Vagina (tissue), 2 donors: ENCODE measurements around the gene SLC39A12. TPM values are rescaled to one million over a fixed set of nuclear protein-coding genes. Genes with fewer than 3 reads are reported as not detected.

Experiments used
- DNase-seq, 2 donors: peaks; one replicate each; pipeline ENCODE4 v3.0.0-alpha.2; 2017; ENCODE audit errors: extremely low spot score in 2 of 2
- H3K27ac ChIP-seq: fragments of 200-600 bp; sonication (generic); one replicate; pipeline ENCODE4 v1.5.1; 2019
- H3K27me3 ChIP-seq: fragments of 200-600 bp; sonication (generic); one replicate; pipeline ENCODE4 v1.5.1; 2019
- H3K36me3 ChIP-seq, 2 donors: fragments of 200-600 bp; sonication (generic); one replicate each; pipeline ENCODE4 v1.5.1; 2017 to 2019
- H3K4me1 ChIP-seq: fragments of 200-600 bp; sonication (generic); one replicate; pipeline ENCODE4 v1.5.1; 2019
- H3K4me3 ChIP-seq, 2 donors: fragments of 200-600 bp; sonication (generic); 1 replicate in 1 of 2; 2 replicates in 1 of 2; pipeline ENCODE4 v1.5.1; 2016 to 2019
- H3K9me3 ChIP-seq: fragments of 200-600 bp; sonication (generic); one replicate; pipeline ENCODE4 v1.5.1; 2019
- POLR2A ChIP-seq, 2 donors: fragments of 450-650 bp; IDR thresholded peaks; one replicate each; pipeline ENCODE4 v1.6.1; 2017; ENCODE audit warnings: antibody characterized with exemption in 2 of 2, mild to moderate bottlenecking in 2 of 2, moderate library complexity in 2 of 2
- POLR2AphosphoS5 ChIP-seq, 2 donors: sonication (generic); formaldehyde crosslinking; IDR thresholded peaks; one replicate each; pipeline ENCODE4 v1.9.0; 2017; ENCODE audit warnings: antibody characterized with exemption in 2 of 2, mild to moderate bottlenecking in 2 of 2, low read depth in 1 of 2; ENCODE audit not compliant: insufficient read depth in 1 of 2
- intact Hi-C: fragments of 100-400 bp; cut with DNase I; formaldehyde crosslinking; loops from one replicate; pipeline ENCODE4 v1.15.1; 2023
- total RNA-seq: library from RNA; depleted of rRNA; stranded (reverse); fragments of >200 nt; gene quantifications from one replicate; pipeline ENCODE4 v1.2.3, GENCODE V29; 2016
- TF ChIP-seq, protein P1 (sequence below), 3 experiments: fragments of 450-650 bp in 2 of 3; fragments of 200-600 bp in 1 of 3; sonication (generic) in 1 of 3; IDR thresholded peaks; one replicate each; pipeline ENCODE4 v1.5.1; 2017 to 2019; ENCODE audit warnings: antibody characterized with exemption in 3 of 3, mild to moderate bottlenecking in 2 of 3, moderate library complexity in 2 of 3

Gene SLC39A12
- total RNA-seq, 1 donor from 2014 or later, result not detected

GRCh38 chr10:17910125-17910789 is 41.5 kb upstream of the SLC39A12 start:
- no peaks in the 10 kb centered on the region for H3K4me1 ChIP-seq
- no peak for DNase-seq
- H3K36me3 ChIP-seq, result no peaks in the 10 kb centered on the region
- H3K4me3 ChIP-seq, result no peak overlapping the region
- no peaks in the 10 kb centered on the region for H3K27me3 ChIP-seq
- H3K27ac ChIP-seq, result no peak overlapping the region
- intact Hi-C loops, result no loop called here
- TF ChIP-seq, protein P1, sequence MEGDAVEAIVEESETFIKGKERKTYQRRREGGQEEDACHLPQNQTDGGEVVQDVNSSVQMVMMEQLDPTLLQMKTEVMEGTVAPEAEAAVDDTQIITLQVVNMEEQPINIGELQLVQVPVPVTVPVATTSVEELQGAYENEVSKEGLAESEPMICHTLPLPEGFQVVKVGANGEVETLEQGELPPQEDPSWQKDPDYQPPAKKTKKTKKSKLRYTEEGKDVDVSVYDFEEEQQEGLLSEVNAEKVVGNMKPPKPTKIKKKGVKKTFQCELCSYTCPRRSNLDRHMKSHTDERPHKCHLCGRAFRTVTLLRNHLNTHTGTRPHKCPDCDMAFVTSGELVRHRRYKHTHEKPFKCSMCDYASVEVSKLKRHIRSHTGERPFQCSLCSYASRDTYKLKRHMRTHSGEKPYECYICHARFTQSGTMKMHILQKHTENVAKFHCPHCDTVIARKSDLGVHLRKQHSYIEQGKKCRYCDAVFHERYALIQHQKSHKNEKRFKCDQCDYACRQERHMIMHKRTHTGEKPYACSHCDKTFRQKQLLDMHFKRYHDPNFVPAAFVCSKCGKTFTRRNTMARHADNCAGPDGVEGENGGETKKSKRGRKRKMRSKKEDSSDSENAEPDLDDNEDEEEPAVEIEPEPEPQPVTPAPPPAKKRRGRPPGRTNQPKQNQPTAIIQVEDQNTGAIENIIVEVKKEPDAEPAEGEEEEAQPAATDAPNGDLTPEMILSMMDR (IDR thresholded peaks at IDR 0.05), result peak in 1 of 3 experiments; percentile 36
- no peak for TF ChIP-seq POLR2AphosphoS5 (IDR thresholded peaks at IDR 0.05; ENCODE audit: insufficient read depth in 1 of 2, low read depth in 1 of 2)
- H3K9me3 ChIP-seq, result no peaks in the 10 kb centered on the region

- H3K4me3 ChIP-seq, result no peak overlapping the region
- no peak for TF ChIP-seq POLR2A (IDR thresholded peaks at IDR 0.05)
- H3K27ac ChIP-seq, result no peak overlapping the region
- no peaks in the 10 kb centered on the region for H3K36me3 ChIP-seq
- intact Hi-C loops, result no loop called here
- H3K4me1 ChIP-seq, result no peaks in the 10 kb centered on the region
- no peaks in the 10 kb centered on the region for H3K27me3 ChIP-seq
- no peaks in the 10 kb centered on the region for H3K9me3 ChIP-seq
- DNase-seq, result no peak
These were observed 39.0 kb upstream of the SLC39A12 start for GRCh38 chr10:17912754-17913153.

GRCh38 chr10:17913604-17914003 is 38.1 kb upstream of the SLC39A12 start:
- no peak for DNase-seq
- no peaks in the 10 kb centered on the region for H3K9me3 ChIP-seq
- intact Hi-C loops, result no loop called here
- H3K27ac ChIP-seq, result no peak overlapping the region
- H3K27me3 ChIP-seq, result no peaks in the 10 kb centered on the region
- no peaks in the 10 kb centered on the region for H3K4me1 ChIP-seq
- TF ChIP-seq POLR2AphosphoS5 (IDR thresholded peaks at IDR 0.05; ENCODE audit: insufficient read depth in 1 of 2, low read depth in 1 of 2) (no peak), POLR2A (IDR thresholded peaks at IDR 0.05) (no peak)
- TF ChIP-seq, protein P1 (IDR thresholded peaks at IDR 0.05), result no peak
- H3K4me3 ChIP-seq, result no peak overlapping the region
- no peaks in the 10 kb centered on the region for H3K36me3 ChIP-seq

DNA sequence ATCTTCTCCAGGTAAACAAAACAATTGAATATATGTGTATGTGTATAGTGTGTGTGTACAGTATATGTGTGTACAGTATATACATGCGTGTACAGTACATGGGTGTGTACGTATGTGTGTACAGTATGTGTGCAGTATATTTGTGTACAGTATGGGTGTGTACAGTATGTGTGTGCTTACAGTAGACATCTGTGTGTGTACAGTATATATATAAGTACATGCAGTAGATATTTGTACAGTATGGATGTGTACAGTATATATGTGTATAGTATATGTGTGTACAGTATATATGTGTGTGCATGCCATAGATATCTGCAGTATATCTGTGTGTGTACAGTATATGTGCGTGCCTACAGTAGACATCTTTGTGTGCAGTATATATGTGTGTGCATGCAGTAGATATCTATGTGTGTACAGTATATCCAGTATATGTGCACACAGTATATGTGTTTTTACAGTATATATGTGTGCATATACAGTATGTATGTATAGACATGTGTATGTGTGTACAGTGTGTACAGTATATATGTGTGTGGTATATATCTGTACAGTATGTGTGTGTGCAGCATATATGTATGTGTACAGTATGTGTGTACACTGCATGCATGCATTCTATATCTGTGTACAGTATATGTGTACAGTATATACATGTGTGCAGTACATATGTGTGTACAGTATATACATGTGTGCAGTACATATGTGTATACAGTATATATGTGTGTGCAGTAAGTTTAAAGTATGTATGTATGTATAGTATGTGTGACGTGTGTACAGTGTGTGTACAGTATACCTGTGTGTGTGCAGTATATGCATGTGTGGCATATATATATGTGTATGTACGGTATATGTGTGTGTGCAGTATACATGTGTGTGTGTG is 37.3 kb upstream of the SLC39A12 start:
- intact Hi-C loops, result no loop called here
- no peaks in the 10 kb centered on the region for H3K36me3 ChIP-seq
- TF ChIP-seq POLR2A (IDR thresholded peaks at IDR 0.05) (no peak), POLR2AphosphoS5 (IDR thresholded peaks at IDR 0.05; ENCODE audit: insufficient read depth in 1 of 2, low read depth in 1 of 2) (no peak)
- TF ChIP-seq, protein P1 (IDR thresholded peaks at IDR 0.05), result no peak
- no peaks in the 10 kb centered on the region for H3K27me3 ChIP-seq
- H3K4me1 ChIP-seq, result no peaks in the 10 kb centered on the region
- no peak overlapping the region for H3K4me3 ChIP-seq
- DNase-seq, result no peak
- no peaks in the 10 kb centered on the region for H3K9me3 ChIP-seq
- H3K27ac ChIP-seq, result no peak overlapping the region

GRCh38 chr10:17915181-17915580 is 36.5 kb upstream of the SLC39A12 start:
- intact Hi-C loops, result no loop called here
- Histone ChIP-seq H3K9me3 (no peaks in the 10 kb centered on the region), H3K27me3 (no peaks in the 10 kb centered on the region), H3K4me1 (no peaks in the 10 kb centered on the region), H3K27ac (no peak overlapping the region), H3K36me3 (no peaks in the 10 kb centered on the region), H3K4me3 (no peak overlapping the region)
- no peak for TF ChIP-seq POLR2AphosphoS5 (IDR thresholded peaks at IDR 0.05; ENCODE audit: insufficient read depth in 1 of 2, low read depth in 1 of 2)
- no peak for TF ChIP-seq POLR2A (IDR thresholded peaks at IDR 0.05)
- TF ChIP-seq, protein P1 (IDR thresholded peaks at IDR 0.05), result no peak
- no peak for DNase-seq
